ENCODE results near the gene TMPRSS11A.

Gene TMPRSS11A

GRCh38 chr4:67929426-67929825 lies 33.9 kb downstream of the TMPRSS11A start:
- Histone ChIP-seq H3K9me3 (no peaks in the 10 kb centered on the region), H3K4me1 (no peaks in the 10 kb centered on the region), H3K4me3 (no peak overlapping the region), H3K36me3 (no peaks in the 10 kb centered on the region), H3K27me3 (no peaks in the 10 kb centered on the region), H3K27ac (no peak overlapping the region)
- intact Hi-C loops (cut with DNase I; ENCODE audit: low total_unique reads): no loop called here
- no peak for DNase-seq
- no peak for TF ChIP-seq CTCF (IDR thresholded peaks at IDR 0.05)

GRCh38 chr4:67928546-67928945 lies 34.7 kb downstream of the TMPRSS11A start:
- no peak for TF ChIP-seq CTCF (IDR thresholded peaks at IDR 0.05)
- no peaks in the 10 kb centered on the region for H3K4me1 ChIP-seq
- H3K27me3 ChIP-seq: no peaks in the 10 kb centered on the region
- no peak overlapping the region for H3K27ac ChIP-seq
- no peak overlapping the region for H3K4me3 ChIP-seq
- no peaks in the 10 kb centered on the region for H3K36me3 ChIP-seq
- intact Hi-C loops (cut with DNase I; ENCODE audit: low total_unique reads): no loop called here
- H3K9me3 ChIP-seq: no peaks in the 10 kb centered on the region
- no peak for DNase-seq

- H3K27me3 ChIP-seq: no peaks in the 10 kb centered on the region
- no peak overlapping the region for H3K27ac ChIP-seq
- DNase-seq: no peak
- no peak for TF ChIP-seq CTCF (IDR thresholded peaks at IDR 0.05)
- no peak overlapping the region for H3K4me3 ChIP-seq
- H3K9me3 ChIP-seq: no peaks in the 10 kb centered on the region
- no peaks in the 10 kb centered on the region for H3K4me1 ChIP-seq
- intact Hi-C loops (cut with DNase I; ENCODE audit: low total_unique reads): no loop called here
- no peaks in the 10 kb centered on the region for H3K36me3 ChIP-seq
These were observed 36.0 kb downstream of the TMPRSS11A start for GRCh38 chr4:67927251-67927650.

GRCh38 chr4:67926485-67926884 lies 36.8 kb downstream of the TMPRSS11A start:
- H3K27me3 ChIP-seq: no peaks in the 10 kb centered on the region
- no peak overlapping the region for H3K4me3 ChIP-seq
- H3K36me3 ChIP-seq: no peaks in the 10 kb centered on the region
- DNase-seq: no peak
- no peaks in the 10 kb centered on the region for H3K4me1 ChIP-seq
- no peak for TF ChIP-seq CTCF (IDR thresholded peaks at IDR 0.05)
- no peaks in the 10 kb centered on the region for H3K9me3 ChIP-seq
- no peak overlapping the region for H3K27ac ChIP-seq
- intact Hi-C loops (cut with DNase I; ENCODE audit: low total_unique reads): no loop called here

GRCh38 chr4:67922697-67923096 lies 40.6 kb downstream of the TMPRSS11A start:
- intact Hi-C loops (cut with DNase I; ENCODE audit: low total_unique reads): no loop called here
- Histone ChIP-seq H3K36me3 (no peaks in the 10 kb centered on the region), H3K27ac (no peak overlapping the region), H3K4me3 (no peak overlapping the region), H3K27me3 (no peaks in the 10 kb centered on the region), H3K4me1 (no peaks in the 10 kb centered on the region), H3K9me3 (no peaks in the 10 kb centered on the region)
- DNase-seq: no peak
- no peak for TF ChIP-seq CTCF (IDR thresholded peaks at IDR 0.05)

- no peaks in the 10 kb centered on the region for H3K9me3 ChIP-seq
- no peaks in the 10 kb centered on the region for H3K27me3 ChIP-seq
- H3K4me1 ChIP-seq: no peaks in the 10 kb centered on the region
- TF ChIP-seq CTCF (IDR thresholded peaks at IDR 0.05): no peak
- H3K27ac ChIP-seq: no peak overlapping the region
- intact Hi-C loops (cut with DNase I; ENCODE audit: low total_unique reads): no loop called here
- H3K36me3 ChIP-seq: no peaks in the 10 kb centered on the region
- DNase-seq: no peak
- H3K4me3 ChIP-seq: no peak overlapping the region
These were observed 44.9 kb downstream of the TMPRSS11A start for GRCh38 chr4:67918428-67918827.
